Stimulated activated CD4-positive, alpha-beta T cell treated with anti-CD3 and anti-CD28 coated beads, Interleukin-1b, Interleukin-23, amount 100 ng/mL, for 48 hours (primary cell): ENCODE data around the gene PAK6.

ENCODE experiments used
- DNase-seq: peaks from one replicate; pipeline ENCODE4 v3.0.0-alpha.2; 2020

Gene PAK6

DNA sequence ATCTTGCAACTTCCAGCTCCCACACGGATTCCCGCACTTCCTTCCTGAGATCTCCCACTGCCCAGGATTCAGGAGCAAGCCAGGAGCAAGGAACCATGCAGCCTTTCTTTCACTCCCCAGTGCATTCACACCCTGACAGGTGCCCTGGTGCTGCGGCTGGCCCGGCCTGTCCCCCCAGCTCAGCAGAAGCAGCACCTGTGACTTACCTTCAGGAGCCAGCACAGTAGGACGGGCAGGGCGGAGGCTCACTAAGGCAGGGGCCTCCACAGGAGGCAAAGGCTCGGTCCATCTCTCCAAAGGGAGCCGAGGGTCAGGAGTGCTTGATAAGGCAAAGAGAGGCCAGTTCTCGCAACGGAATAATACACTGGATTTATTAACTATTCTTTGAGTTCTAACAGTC, 39.2 kb downstream of the PAK6 start:
- no peak for DNase-seq

DNA sequence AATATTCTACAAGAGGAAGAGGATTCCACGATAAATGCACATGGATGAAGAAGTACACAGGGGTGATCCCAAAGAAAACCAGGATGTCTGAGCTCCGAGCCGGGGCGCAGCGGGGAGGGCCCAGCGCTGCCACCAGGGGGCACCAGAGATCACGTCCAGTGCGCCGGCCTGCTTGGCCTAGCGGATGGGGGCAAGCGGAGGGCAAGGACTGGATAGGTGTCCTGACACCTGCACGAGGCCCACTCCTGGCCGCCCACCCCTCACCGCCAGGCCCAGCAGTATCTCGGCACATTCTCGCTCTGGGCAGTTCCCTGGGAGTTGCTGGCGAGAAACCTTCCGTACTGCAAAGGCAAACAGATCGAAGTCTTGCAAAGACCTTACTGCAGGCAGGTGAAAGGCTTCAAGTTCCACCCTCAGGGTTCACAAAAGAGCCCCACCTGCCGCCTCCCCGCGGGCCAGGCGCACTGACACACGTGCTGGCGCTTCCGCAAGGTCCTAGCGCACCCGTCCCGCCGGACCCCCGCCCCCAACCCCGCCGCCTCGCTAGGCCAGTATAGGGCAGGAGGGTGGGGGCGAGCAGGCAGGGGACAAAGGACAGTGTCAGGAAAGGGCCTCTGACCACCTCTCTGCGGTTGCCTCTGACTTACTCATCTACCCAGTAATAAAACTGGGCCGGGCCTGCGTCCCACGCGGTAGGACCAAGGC, 40.7 kb downstream of the PAK6 start:
- peak; percentile 56 for DNase-seq

DNA sequence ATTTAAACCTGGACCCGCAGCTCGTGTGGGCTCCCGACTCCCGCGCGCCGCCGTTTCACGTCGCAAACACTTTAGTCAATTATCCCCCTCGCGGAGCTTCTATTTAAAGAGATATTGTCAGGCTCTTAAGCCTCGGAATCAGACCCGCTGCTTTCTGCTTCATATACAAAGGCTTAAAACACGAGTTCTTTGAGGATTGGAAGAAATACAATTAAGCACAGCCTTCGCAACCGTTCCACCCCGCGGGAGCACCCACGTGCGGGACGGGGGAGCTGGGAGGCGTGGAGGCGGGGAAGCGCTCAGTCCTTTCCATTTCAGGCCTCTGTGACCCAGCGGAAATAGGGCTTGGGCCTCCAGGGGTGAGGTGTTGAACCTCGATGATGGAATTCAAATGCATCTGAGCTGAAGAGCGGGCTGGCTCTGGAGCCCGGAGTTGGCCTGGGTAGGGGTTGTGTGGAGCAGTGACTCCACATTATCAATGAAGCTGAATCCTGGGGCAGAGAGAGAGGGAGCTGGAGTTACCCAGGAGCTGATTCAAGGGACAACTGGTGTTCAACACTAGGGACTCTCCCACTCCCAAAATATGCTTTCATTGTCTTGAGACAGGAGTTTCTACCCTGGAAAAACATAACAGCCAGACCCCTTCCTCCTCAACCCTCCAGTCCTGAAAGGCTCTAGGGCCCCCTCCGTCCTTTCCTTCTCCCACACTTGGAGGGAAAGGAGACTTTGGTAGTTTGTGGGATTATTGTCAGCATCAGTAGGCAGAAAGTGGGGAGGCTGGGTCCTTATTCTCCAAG, 41.6 kb downstream of the PAK6 start:
- DNase-seq = no peak

DNA sequence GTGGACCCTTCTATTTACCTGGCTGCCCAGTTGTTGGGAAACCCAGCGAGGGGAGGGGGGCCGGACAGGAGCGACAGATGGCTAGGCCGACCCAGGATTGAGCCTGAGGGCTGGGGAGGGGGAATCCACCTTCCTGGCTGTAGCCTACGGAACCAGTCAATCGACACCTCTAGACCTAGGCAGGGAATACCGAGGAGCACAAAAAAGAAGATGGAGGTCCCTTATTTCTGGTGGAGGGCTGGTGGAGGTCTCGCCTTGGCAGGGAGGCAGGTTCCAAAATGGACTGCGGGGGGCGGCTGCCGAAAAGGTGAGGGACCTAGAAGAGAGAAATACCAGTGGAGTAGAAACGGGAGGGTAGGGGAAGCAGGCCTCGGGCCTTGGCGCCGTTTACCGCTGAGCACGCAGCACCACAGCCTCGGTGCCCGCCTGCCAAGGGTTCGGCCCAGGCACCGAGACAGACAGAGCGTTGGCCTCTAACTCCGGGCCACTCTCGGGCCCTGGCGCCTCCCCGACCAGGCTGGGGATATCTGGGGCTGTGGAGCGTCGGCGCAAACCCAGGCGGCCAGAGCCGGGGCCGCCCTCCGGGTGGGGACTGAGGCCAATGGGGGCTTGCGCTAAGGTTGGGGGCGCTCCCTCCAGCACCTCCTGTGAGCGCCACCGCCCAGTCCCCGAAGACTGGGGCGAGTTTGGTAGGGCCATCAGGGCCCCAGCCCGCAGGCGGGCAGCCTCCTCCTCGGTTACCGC, 42.4 kb downstream of the PAK6 start:
- DNase-seq = no peak

DNA sequence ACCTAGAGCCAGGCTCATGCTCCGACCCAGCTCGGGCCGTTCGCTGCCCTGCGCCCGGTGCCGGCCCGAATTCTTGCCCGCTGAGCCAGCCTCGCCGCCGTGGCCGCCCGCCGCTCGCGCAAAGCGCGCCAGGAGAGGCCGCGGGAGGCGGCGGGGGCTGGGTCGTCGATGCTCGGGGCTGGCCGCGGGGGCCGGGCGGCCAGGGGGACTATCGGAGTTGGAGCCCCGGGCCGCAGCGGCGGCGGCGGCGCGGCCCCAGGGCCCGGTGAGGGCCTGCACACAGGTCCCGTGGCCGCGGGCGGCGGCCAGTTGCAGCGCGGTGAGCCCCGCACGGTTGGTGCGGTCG, 42.9 kb downstream of the PAK6 start:
- no peak for DNase-seq

DNA sequence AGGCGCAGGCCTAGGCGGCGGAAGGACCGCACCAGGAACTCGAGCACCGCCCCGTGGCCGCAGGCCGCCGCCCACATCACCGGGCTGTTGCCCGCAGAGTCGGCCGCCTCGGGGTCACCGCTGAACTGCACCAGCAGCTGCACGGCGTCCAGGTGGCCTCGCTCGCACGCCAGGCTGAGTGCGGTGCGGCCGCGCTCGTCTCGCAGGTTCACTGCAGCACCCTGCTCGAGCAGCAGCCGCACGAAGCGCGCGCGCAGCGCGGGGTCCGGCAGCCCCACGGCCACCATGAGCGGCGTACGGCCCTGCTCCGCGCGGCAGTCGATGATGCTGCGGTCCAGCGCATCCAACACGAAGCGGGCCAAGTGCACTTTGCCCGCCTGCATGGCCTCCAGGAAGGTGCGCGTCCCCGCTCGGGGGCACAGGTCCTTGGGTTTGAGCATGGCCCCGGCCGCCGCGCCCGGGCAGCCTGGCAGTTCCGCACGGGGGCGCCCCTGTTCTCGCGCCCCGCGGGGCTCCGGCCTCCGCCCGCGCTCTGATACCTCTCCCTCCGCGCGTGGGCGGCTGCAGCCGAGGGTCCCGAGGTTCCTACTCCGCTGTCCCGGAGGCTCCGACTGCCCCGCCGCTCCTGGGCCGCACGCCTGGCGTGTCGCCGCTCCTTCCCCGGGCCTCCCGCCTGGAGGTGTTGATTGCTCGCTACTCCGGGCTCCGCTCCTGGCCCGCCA, 43.4 kb downstream of the PAK6 start:
- DNase-seq = peak; percentile 26

DNA sequence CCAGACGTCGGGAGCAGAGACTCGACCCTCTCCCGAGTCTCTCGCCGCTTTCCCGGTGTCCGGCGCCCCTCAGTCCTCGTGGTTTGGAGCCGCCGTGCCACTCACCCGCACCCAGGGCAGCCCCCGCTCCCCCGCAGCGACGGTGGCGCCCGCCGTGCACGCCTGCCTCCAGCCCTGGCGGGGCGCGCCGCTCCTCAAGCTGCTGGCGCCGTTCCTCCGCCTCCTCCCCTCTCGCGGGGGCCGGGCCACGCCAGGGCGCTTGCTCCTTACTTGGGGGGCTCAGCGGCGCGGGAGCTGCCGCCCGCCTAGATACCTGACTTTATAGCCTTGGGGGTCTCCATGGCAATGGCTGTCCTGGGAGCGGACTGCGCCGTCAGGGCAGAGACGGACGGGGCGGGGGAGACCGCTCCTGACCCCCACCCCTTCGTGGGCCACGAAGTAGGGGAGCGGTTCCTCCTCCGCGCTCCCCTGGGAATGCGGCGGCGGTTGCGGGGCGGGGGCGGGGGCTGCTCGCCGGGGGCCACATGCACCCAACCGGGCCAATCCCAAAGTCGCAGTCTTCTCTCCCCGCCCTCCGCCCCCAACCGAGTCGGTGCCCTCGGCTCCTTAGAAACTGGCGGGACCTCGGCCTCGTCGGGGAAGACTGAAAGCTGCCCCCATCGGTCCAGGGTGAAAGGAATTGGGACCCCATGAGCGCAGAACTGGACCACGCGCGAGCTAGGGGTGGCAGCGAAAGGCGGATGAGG, 44.2 kb downstream of the PAK6 start, which contains the start of gene ANKRD63:
Gene ANKRD63, minus strand, starts transcription at position 196 of the 746 bp plus-strand sequence. CDS start 478 bp downstream, outside the sequence.
- no peak for DNase-seq

DNA sequence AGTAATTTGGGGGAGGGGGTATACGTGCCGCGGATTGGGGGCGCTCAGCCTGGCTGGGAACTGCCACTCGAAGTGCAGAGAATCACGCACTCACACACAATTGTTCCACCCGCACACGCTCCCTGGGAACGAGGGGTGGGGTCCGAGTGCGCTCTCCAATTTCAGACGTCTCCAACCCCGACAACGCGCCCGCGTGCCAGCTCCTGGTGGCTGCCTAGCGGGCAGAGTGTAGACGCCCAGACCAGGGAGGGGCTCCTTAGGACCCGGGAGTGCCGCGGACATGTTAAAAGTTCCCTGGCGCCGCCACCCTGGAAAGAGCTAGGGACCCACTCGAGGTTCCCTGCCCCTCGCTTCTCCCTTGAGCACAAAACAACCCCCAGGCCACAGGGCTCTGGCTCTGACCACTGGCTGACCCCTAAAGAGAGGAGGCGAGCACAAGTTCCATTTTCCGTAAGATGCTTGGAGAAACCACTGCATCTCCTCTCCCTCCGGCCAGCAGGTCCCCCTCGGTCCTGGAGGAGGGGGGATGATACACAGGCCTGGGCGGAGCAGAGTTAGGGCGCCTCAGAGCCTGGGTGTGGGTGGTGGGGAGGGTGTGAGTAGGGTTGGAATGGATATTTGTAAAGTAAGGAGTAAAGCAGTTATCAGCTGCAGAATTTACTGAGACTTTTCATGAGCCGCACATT, 44.9 kb downstream of the PAK6 start:
- no peak for DNase-seq

DNA sequence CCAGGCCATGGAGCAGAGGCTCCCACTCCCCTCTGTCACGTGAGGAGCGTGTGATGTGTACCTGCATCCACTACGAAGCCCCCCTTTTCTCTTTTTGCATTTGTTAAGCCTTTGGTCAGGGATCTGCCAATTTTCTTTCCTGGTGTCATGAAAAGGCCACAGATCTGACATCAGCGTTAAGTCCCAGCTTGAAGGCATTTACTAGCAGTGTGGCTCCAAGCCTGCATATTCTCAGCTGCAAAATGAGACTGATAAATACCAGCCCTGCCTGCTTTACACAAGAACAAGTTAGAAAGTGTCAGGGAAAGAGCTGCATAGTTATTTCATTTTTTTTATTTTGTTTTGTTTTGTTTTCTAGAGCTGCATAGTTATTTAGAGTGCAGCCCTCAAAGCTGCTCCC, 46.3 kb downstream of the PAK6 start:
- DNase-seq = no peak

DNA sequence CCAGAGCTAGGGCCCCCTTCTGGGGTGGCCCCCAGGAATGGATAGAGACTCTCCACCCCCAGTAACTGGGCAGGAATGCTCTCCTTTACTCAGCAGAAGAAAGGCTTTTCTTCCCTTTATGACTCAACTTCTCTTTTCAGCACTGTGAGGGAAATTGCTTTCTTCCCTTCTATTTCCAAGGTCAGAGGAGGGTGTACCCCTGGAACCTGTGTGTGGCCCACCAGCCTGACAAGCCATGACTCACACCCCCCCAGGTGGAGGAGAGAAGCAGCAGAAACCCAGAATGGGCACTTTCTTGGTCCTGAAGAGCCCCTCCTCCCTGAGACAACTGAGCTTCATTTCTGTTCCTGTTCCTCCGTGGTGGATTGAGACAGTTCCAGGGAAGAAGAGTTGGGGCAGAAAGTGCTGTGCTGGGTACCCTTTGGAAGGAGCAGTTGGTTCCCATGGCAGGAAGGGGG, 46.7 kb downstream of the PAK6 start:
- DNase-seq = no peak

DNA sequence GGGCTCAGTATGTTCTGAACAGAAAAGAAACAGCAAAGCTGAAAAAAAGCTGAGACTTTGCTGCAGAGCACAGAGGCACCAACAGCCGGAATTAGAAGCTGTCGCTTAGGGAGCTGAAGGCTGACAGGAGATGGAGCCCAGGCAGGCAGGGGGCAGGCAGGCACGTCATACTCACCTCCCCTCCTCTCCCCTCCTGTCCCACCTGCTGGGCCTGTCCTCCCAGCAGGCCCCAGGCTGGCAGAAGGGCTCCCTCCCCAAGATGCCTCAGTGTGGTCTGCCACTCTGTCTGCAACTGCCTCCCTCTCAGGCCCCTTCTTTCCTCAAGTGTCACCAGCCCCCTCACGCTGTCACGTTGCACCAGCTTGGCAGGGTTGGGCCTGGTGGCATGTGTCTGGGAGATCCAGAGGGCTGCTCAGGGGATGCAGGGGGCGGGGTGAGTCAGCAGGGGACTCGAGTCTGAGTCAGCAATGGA, 47.2 kb downstream of the PAK6 start:
- no peak for DNase-seq

DNA sequence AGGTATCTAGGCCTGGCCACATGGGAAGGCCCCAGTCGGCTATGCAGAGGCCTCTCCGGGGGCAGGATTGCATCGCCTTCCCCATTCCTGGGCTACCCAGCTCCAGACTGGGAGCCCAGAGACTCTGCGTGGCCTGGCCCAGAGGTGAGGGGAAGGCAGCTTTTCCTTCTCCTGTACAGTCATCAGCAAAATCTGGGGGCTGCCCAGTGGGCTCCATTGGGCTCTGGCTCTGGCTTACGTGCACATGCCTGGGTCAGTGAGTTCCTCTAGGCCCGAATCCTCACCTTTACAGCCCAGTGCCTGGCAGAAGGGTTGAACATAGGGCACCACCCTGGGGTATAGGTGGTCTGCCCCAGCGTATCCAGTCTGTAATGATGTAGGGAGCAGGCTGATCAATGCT, 47.9 kb downstream of the PAK6 start:
- no peak for DNase-seq

DNA sequence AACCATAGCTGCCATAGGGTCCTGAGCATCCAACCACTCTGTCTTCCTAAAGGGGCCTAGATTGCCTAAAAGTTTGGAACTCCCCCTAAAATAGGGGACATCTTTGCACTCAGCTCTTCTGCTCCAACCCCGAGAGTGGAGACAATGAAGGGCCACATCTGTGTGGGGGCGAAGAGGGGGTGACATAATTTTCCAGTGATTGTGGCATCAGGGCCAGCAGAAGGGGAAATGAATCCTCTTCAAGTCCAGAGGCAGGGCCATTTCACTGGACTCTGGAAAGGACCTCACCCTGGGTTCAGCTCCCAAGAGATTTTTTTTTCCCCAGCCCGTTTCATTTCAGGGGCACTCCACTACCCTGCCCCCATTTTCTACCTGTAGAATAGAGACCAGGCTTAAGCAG, 48.6 kb downstream of the PAK6 start:
- DNase-seq = no peak

DNA sequence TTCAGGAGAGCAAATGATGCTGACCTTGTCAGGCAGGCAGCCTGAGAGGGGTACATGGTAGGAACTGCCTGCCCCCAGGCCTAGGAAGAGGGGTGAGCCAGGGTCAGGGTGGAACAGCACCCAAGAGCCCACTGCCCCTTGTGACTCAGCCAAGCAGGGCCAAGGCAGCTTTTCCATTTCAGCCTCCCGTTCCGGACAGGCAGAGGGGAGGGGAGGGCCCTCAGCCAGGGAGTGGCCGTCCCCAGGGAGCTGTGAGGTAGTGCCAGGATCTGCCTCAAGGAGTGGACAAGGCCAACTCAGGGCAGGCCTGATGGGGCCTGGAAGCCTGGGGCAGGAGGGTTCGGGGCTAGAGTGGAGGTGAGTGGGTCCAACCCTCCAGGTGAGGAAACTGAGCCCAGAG, 49.1 kb downstream of the PAK6 start:
- DNase-seq = no peak

DNA sequence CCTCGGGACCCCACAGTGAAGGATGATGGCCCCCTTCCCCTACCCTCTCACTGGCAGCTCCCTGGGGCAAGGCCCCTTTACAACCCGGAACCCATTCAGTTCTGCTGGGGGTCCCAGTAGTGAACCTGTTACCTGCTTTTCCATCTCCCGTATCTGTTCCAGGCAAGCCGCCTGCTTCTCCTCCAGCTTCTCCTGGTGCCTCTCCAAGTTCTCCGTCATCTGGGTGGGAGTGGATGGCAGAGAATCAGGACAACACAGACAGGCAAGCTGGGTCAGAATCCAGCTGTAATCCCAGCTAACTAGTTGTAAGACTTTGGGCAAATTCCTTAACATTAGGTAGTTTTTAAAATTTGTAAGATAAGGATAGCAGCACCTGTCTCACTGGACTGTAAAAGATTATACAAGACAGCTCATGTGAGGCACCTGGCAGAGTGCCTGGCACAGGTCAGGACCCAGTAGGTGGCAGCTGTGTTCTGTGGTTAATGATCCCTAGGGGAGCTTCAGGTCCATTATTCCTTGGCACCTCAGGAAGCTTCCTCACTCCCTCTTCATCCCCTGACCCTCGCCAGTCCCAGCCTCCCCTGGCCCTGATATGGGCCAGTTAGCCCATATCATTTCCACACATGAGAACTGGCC, 50.4 kb downstream of the PAK6 start:
- DNase-seq = no peak

DNA sequence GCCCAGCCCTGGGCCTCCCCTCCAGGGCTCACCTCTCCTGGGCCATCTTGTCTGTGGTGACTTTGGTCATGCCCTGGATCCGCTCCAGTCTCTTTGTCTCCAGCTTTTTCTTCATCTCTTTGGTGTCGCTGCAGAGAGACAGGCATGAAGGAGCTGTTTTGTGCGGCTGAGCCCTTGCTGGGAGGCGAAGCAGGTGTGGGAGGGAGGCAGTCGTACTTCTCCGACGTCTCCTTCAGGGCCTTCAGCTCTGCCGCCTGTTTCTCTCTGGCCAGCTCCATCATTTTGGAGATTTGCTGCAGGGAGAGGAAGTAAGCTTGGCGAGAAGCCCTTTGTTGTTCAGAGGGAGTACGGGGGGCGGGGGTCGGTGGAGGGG, 51.7 kb downstream of the PAK6 start:
- no peak for DNase-seq

DNA sequence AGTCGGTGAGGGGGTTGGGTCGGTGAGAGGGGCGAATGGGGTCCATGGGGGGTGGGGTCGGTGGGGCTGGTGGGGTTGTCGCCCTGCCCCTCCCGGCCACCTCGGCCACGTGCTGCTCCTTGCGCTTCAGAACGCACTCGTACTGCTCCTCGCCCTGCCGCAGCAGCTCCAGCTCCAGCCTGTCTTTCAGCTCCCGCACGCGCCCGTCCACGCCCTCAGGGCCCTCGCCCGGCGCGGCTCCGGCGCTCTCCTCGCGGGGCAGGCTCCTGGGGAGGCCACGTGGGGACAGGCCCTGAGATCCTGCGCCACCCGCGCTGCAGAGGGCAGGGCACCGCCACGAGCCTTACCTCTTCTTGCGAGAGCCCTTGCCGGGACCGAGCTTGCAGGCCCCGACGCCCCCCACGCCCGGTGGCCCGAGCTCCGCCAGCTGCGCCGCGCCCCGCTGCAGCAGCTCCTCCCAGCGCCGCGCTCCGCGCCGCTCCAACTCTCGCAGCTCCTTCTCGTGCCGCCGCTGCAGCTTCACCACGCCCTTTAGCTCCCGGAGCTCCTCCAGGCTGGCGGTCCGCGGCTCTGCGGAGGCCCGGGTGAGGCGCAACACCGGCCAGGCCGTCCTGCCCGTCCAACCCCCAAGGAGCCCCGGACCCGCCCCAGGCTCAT, 52.2 kb downstream of the PAK6 start:
- no peak for DNase-seq

DNA sequence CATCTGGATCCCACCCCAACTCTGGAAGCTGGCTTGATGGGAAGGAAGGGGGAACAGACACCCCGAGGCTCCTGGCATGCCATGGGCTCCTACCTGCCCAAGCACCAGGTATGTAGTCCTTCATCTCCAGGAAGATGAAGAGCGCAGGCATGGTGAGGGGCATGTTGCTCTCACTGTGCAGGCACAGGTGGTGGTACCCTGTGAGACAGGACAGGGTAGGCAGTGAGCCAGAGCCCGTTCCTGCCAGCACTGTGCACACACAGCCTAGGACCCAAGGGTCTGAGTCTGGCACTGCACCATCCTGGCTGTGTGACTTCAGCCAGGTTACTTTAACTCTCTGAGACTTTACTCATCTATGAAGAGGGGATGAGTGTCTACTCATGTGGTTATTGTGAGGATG, 53.4 kb downstream of the PAK6 start:
- DNase-seq = no peak

DNA sequence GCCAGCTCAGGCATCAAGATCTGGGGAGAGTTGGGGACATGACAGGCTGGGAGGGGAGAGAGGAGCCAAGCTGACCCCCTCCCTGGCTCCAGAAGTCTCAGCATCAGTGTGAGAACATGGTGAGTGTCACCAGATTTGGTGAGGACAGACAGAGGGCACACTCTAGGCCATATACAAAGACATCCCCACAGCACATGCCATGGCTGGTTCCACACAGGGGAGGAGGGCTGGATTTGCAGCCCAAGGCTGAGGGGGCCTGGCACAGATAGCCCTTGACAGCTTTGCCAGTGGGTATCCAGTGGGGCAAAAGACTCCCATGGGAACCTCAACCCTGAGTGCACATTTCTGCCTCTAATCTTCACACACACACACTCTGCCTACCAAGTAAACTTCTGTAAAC, 54.1 kb downstream of the PAK6 start:
- DNase-seq = no peak
